ENCODE measurements around the gene PRICKLE3.

Gene PRICKLE3

GRCh38 chrX:49186125-49187027, at the start of gene PRICKLE3:
TSS of gene PRICKLE3 (minus strand) at chrX:49186373. CDS start at chrX:49186297, 76 bp downstream.
- DNase-seq, result peak; percentile 69

GRCh38 chrX:49233887-49234555, 47.8 kb upstream of the PRICKLE3 start:
- no peak for DNase-seq

- no peak for DNase-seq
These were observed 47.0 kb upstream of the PRICKLE3 start, which contains the start of gene CACNA1F for GRCh38 chrX:49233176-49233575. TSS of gene CACNA1F (minus strand) at chrX:49233340. CDS start at chrX:49233309, 31 bp downstream.

- DNase-seq, result no peak
These were observed 46.4 kb upstream of the PRICKLE3 start for GRCh38 chrX:49232525-49232924.

- no peak for DNase-seq
These were observed 45.3 kb upstream of the PRICKLE3 start for GRCh38 chrX:49231333-49232000.

- DNase-seq, result no peak
These were observed 44.5 kb upstream of the PRICKLE3 start for GRCh38 chrX:49230500-49231232.

- no peak for DNase-seq
These were observed 42.0 kb upstream of the PRICKLE3 start for GRCh38 chrX:49228185-49228584.

GRCh38 chrX:49227726-49228125, 41.6 kb upstream of the PRICKLE3 start:
- DNase-seq, result no peak

GRCh38 chrX:49226946-49227345, 40.8 kb upstream of the PRICKLE3 start:
- DNase-seq, result no peak

- no peak for DNase-seq
These were observed 39.7 kb upstream of the PRICKLE3 start for GRCh38 chrX:49225858-49226257.

- no peak for DNase-seq
These were observed 35.7 kb upstream of the PRICKLE3 start for GRCh38 chrX:49221868-49222267.

GRCh38 chrX:49220100-49220499, 33.9 kb upstream of the PRICKLE3 start:
- no peak for DNase-seq

- DNase-seq, result no peak
These were observed 28.9 kb upstream of the PRICKLE3 start for GRCh38 chrX:49214996-49215526.

GRCh38 chrX:49214416-49214815, 28.2 kb upstream of the PRICKLE3 start:
- DNase-seq, result no peak

- DNase-seq, result no peak
These were observed 26.7 kb upstream of the PRICKLE3 start for GRCh38 chrX:49212861-49213260.

GRCh38 chrX:49212209-49212608, 26.0 kb upstream of the PRICKLE3 start:
- DNase-seq, result no peak

GRCh38 chrX:49211074-49211473, 24.9 kb upstream of the PRICKLE3 start:
- no peak for DNase-seq

GRCh38 chrX:49210406-49210805, 24.2 kb upstream of the PRICKLE3 start:
- DNase-seq, result no peak

GRCh38 chrX:49209434-49210251, 23.5 kb upstream of the PRICKLE3 start:
- peak; percentile 18 for DNase-seq

- DNase-seq, result no peak
These were observed 22.2 kb upstream of the PRICKLE3 start for GRCh38 chrX:49208399-49208798.

- DNase-seq, result no peak
These were observed 20.4 kb upstream of the PRICKLE3 start for GRCh38 chrX:49206543-49206942.

- DNase-seq, result no peak
These were observed 19.3 kb upstream of the PRICKLE3 start for GRCh38 chrX:49205443-49205842.
